Subcutaneous adipose tissue (tissue), 4 donors: Measurements from ENCODE around the gene ACACB. TPM values are rescaled to one million over a fixed set of nuclear protein-coding genes. Genes with fewer than 3 reads are reported as not detected.

Experiments used
- CTCF ChIP-seq: fragments of 450-650 bp; IDR thresholded peaks from one replicate; pipeline ENCODE4 v1.5.1; 2016; ENCODE audit warnings: low read depth, mild to moderate bottlenecking, control low read depth, antibody characterized with exemption, moderate library complexity
- total RNA-seq, 4 donors: library from RNA; depleted of rRNA; stranded (reverse); fragments of >200 nt; gene quantifications; one replicate each; pipeline ENCODE4 v1.1.0, GENCODE V29; 2016

Gene ACACB
- total RNA-seq, 4 donors from 2014 or later = 798 to 3,288 (median 1,277) TPM

- no peak for TF ChIP-seq CTCF
Observed at GRCh38 chr12:109147954-109148353, 31.6 kb downstream of the ACACB start.

GRCh38 chr12:109150124-109150640 lies 33.8 kb downstream of the ACACB start:
- TF ChIP-seq CTCF = no peak

- no peak for TF ChIP-seq CTCF
Observed at GRCh38 chr12:109151457-109151856, 35.1 kb downstream of the ACACB start.

GRCh38 chr12:109153821-109154441 lies 37.5 kb downstream of the ACACB start:
- no peak for TF ChIP-seq CTCF

GRCh38 chr12:109154451-109155438 lies 38.4 kb downstream of the ACACB start:
- no peak for TF ChIP-seq CTCF

- no peak for TF ChIP-seq CTCF
Observed at GRCh38 chr12:109156036-109156435, 39.6 kb downstream of the ACACB start.

GRCh38 chr12:109156586-109156985 lies 40.2 kb downstream of the ACACB start:
- TF ChIP-seq CTCF = no peak
